Heart right ventricle (tissue), 16 donors: ENCODE results near the gene FUNDC2. TPM values are rescaled to one million over a fixed set of nuclear protein-coding genes. Genes with fewer than 3 reads are reported as not detected.

ENCODE experiments used
- ATAC-seq, 8 donors: fragments of 200-7000 bp; cut with Tn5 transposase; one replicate each; pipeline ENCODE4 v1.9.1; 2020; ENCODE audit warnings: mild to moderate bottlenecking in 8 of 8, moderate library complexity in 8 of 8, moderate number of reproducible peaks in 1 of 8
- DNase-seq, 2 donors: peaks; one replicate each; pipeline ENCODE4 v3.0.0-alpha.2; 2020
- H3K27ac ChIP-seq, 10 donors: fragments of 200-600 bp; sonication (generic) in 2 of 10; one replicate each; pipeline versions ENCODE4 v1.5.0 to v1.8.0; 2020 to 2022; ENCODE audit warnings: mild to moderate bottlenecking in 3 of 10
- H3K27me3 ChIP-seq, 7 donors: fragments of 200-600 bp; one replicate each; pipeline ENCODE4 v1.8.0; 2021 to 2022; ENCODE audit warnings: mild to moderate bottlenecking in 2 of 7
- H3K36me3 ChIP-seq, 9 donors: fragments of 200-600 bp; sonication (generic) in 1 of 9; one replicate each; pipeline versions ENCODE4 v1.5.0 to v1.8.0; 2020 to 2022; ENCODE audit warnings: mild to moderate bottlenecking in 2 of 9
- H3K4me1 ChIP-seq, 9 donors: fragments of 200-600 bp; sonication (generic) in 1 of 9; one replicate each; pipeline versions ENCODE4 v1.5.0 to v1.8.0; 2020 to 2022; ENCODE audit warnings: mild to moderate bottlenecking in 4 of 9
- H3K4me3 ChIP-seq, 10 donors: fragments of 200-600 bp; sonication (generic) in 2 of 10; one replicate each; pipeline versions ENCODE4 v1.5.0 to v1.8.0; 2020 to 2022; ENCODE audit warnings: mild to moderate bottlenecking in 7 of 10, moderate library complexity in 2 of 10
- H3K9me3 ChIP-seq, 11 donors: fragments of 200-600 bp in 10 of 11; sonication (generic) in 2 of 11; one replicate each; pipeline versions ENCODE4 v1.5.0 to v1.8.0; 2013 to 2022; ENCODE audit warnings: mild to moderate bottlenecking in 2 of 11, control low read depth in 1 of 11, moderate library complexity in 1 of 11
- CTCF ChIP-seq, 9 donors: fragments of 200-600 bp; sonication (generic) in 2 of 9; IDR thresholded peaks; one replicate each; pipeline versions ENCODE4 v1.5.0 to v1.8.0; 2021 to 2022; ENCODE audit warnings: antibody characterized with exemption in 9 of 9, mild to moderate bottlenecking in 5 of 9, moderate library complexity in 1 of 9
- WGBS, 2 donors: extraction: QIAGEN DNeasy Blood & Tissue Kit; methylation state at CpG; one replicate each; pipeline ENCODE4 v1.1.7; 2013; ENCODE audit warnings: inconsistent platforms in 1 of 2; 5-methylcytosine and 5-hydroxymethylcytosine counted together
- intact Hi-C, 10 donors: fragments of 100-400 bp; cut with DNase I; formaldehyde crosslinking; loops; one replicate each; pipeline versions ENCODE4 v1.11.1 to v1.14.2; 2022
- long read RNA-seq, 3 donors: library from polyadenylated mRNA; unstranded; transcript quantifications; one replicate each; pipeline ENCODE4 v2.0.0, GENCODE V29; 2020 to 2021
- polyA plus RNA-seq, 2 donors: library from polyadenylated mRNA; stranded (reverse); fragments of 200-250 nt; gene quantifications; one replicate each; pipeline ENCODE4 v1.2.3, GENCODE V29; 2013
- total RNA-seq, 10 donors: library from RNA; stranded (reverse); fragmentation: NEBNext Ultra II Directional in 3 of 10; extraction: Animal tissue kit (Norgen Biotek cat#: 25700) in 3 of 10; gene quantifications; one replicate each; pipeline versions ENCODE4 v1.2.1 to v1.2.4, GENCODE V29; 2021 to 2023
- donor health status: Arrhythmogenic right ventricular cardiomyopathy.
- donor health status: ischemic (EF 13 %, LVEDD 7.1; RV severe dilation, severe dysfunction).
- donor health status: healthy with polysubstance abuse.
- donor health status: DM: no; HTN: yes; CAD: no.
- donor health status: DM: no; HTN: no; CAD: no.
- donor health status: ischemic (EF 25% LVEDD 6.9; RV normal size, moderate dysfunction).
- donor health status: ischemic (EF 25% LVEDD 5.7; RV mildly dilated, moderate dysfunction).
- donor health status: healthy.
- donor health status: DM: yes; HTN: yes; CAD: no.
- donor health status: Ischemic cardiomyopathy.
- donor health status: ischemic (EF 35%, LVEDD 5.7; RV mildly dilated, moderate dysfunction).
- donor health status: nonischemic (EF 11% LVEDD 7.7; RV severe dilation, severe dysfunction).
- donor health status: DM: yes; HTN: yes; CAD: no.
- donor health status: PGD.
- donor health status: ischemic (EF 29% LVEDD 5.4; RV normal size, mild dysfunction).
- donor health status: nonischemic (EF 23%, LVEDD 6.1; RV moderate dilation, normal function).

Gene FUNDC2
- total RNA-seq = 100 to 1,000 TPM; 249 to 428 (median 312) TPM
- 100 to 1,000 TPM; 234 to 530 TPM for polyA plus RNA-seq
- long read RNA-seq, donor 1, full-length matches to known transcripts = 179 of 191 reads
- long read RNA-seq, donor 1, partial matches to known transcripts = 8 of 191 reads
- long read RNA-seq, donor 1, other reads (novel, unspliced or antisense) = 4 of 191 reads
- long read RNA-seq, donor 2, full-length matches to known transcripts = 165 of 178 reads
- long read RNA-seq, donor 2, partial matches to known transcripts = 8 of 178 reads
- long read RNA-seq, donor 2, other reads (novel, unspliced or antisense) = 5 of 178 reads
- long read RNA-seq, donor 3, full-length matches to known transcripts = 174 of 186 reads
- long read RNA-seq, donor 3, partial matches to known transcripts = 3 of 186 reads
- long read RNA-seq, donor 3, other reads (novel, unspliced or antisense) = 9 of 186 reads

GRCh38 chrX:155026727-155027508 is at the start of gene FUNDC2:
FUNDC2 (plus strand) TSS chrX:155026844; CDS start chrX:155026939, 95 bp downstream.
- DNase-seq (peak; percentile 92 to 94), ATAC-seq (peak; percentile 91 to 97 (median 95))
- Histone ChIP-seq H3K9me3 (peaks cover 0 to 5% (median 0%) of the 10 kb centered on the region in 11 donors), H3K27ac (peak within 1 kb of the TSS; percentile 85 to 99 (median 98)), H3K4me3 (peak within 1 kb of the TSS; percentile 32 to 75 (median 62)), H3K4me1 (peaks cover 0 to 34% (median 4%) of the 10 kb centered on the region in 9 donors), H3K27me3 (no peaks in the 10 kb centered on the region), H3K36me3 (no peaks in the 10 kb centered on the region)
- intact Hi-C loops = loop anchor here in 1 of 10 donors (5.0 kb wide), 1 partner anchor 45 kb away; the partner anchor contains the start of genes BRCC3, CMC4 and MTCP1
- WGBS, 2 donors = 1% methylated on average over 23 to 72 of the region's 82 CpGs
- no peak for TF ChIP-seq CTCF (IDR thresholded peaks at IDR 0.05)

- ATAC-seq (no peak), DNase-seq (no peak)
- Histone ChIP-seq H3K27ac (no peak overlapping the region), H3K4me3 (no peak overlapping the region), H3K36me3 (peaks cover 0 to 12% (median 0%) of the 10 kb centered on the region in 9 donors), H3K9me3 (peaks cover 0 to 15% (median 0%) of the 10 kb centered on the region in 11 donors), H3K27me3 (no peaks in the 10 kb centered on the region), H3K4me1 (peaks cover 0 to 8% (median 0%) of the 10 kb centered on the region in 9 donors)
- intact Hi-C loops = loop anchor here in 7 of 10 donors (2.0 to 10.0 kb wide), 4 partner anchors 73 to 78 kb away; no protein-coding TSS in a partner anchor
- 84 to 98% methylated on average over 4 of the region's 4 CpGs for WGBS, 2 donors
- TF ChIP-seq CTCF (IDR thresholded peaks at IDR 0.05) = no peak
These were observed 47.0 kb upstream of the FUNDC2 start for GRCh38 chrX:154979629-154980028.

GRCh38 chrX:154980330-154981115 is 46.1 kb upstream of the FUNDC2 start:
- H3K4me1 ChIP-seq = peaks cover 0 to 8% (median 0%) of the 10 kb centered on the region in 9 donors
- peak; percentile 44 to 74 for DNase-seq
- peak; percentile 32 to 75 (median 69) for TF ChIP-seq CTCF (IDR thresholded peaks at IDR 0.05)

More at GRCh38 chrX:154980330-154981115, 46.1 kb upstream of the FUNDC2 start:
- H3K27me3 ChIP-seq = no peaks in the 10 kb centered on the region
- peak overlapping the region in 4 of 10 donors; percentile 5 to 66 (median 40) for H3K27ac ChIP-seq
- peaks cover 0 to 15% (median 0%) of the 10 kb centered on the region in 11 donors for H3K9me3 ChIP-seq
- peak overlapping the region in 7 of 10 donors; percentile 21 to 50 (median 43) for H3K4me3 ChIP-seq
- 16% methylated on average over 11 of the region's 11 CpGs for WGBS, 2 donors
- ATAC-seq = peak; percentile 87 to 94 (median 90)
- intact Hi-C loops = loop anchor here in 7 of 10 donors (1.0 to 10.0 kb wide), 5 partner anchors 72 to 77 kb away; no protein-coding TSS in a partner anchor
- H3K36me3 ChIP-seq = peaks cover 0 to 17% (median 0%) of the 10 kb centered on the region in 9 donors
